Astrocyte of the cerebellum (primary cell): Measurements from ENCODE around the gene RAB1B.

Source experiments
- DNase-seq: peaks from one replicate; pipeline ENCODE4 v3.0.0-alpha.2; 2011; ENCODE audit warnings: low read depth
- H3K4me3 ChIP-seq: 2 replicates; pipeline ENCODE4 v1.5.1; 2011; ENCODE audit warnings: mild to moderate bottlenecking, low read depth, low read length, moderate library complexity
- in situ Hi-C: cut with HindIII; loops from 2 replicates; pipeline ENCODE4 v1.10.0; 2017; ENCODE audit warnings: low sequenced_read_pairs
- TF ChIP-seq, protein P1 (sequence below): IDR thresholded peaks from 2 replicates; pipeline ENCODE4 v1.5.1; 2012; ENCODE audit warnings: low read length, low read depth, moderate library complexity, mild to moderate bottlenecking; ENCODE audit errors: missing control alignments

RAB1B gene

DNA sequence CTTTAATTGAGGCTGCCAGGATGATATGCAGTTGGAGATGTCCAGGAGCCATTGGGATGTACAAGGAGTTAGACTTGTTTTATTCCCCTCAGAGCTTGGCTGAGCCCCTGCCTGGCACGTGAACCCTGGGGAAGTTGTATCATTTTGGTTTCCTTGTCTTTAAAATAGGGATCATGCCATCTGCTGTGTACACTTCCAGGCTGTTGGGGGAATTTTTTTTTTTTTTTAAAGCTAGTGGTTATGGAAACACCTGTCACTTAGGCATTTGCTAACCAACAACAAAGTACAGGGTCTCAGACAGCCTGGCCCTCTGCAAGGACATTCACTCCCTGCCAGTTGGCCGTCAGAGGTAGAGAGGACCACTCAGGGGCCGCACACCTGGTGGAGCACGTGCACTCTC, 8.5 kb upstream of the RAB1B start:
- in situ Hi-C loops, result no loop called here
- no peak overlapping the region for H3K4me3 ChIP-seq
- TF ChIP-seq, protein P1, sequence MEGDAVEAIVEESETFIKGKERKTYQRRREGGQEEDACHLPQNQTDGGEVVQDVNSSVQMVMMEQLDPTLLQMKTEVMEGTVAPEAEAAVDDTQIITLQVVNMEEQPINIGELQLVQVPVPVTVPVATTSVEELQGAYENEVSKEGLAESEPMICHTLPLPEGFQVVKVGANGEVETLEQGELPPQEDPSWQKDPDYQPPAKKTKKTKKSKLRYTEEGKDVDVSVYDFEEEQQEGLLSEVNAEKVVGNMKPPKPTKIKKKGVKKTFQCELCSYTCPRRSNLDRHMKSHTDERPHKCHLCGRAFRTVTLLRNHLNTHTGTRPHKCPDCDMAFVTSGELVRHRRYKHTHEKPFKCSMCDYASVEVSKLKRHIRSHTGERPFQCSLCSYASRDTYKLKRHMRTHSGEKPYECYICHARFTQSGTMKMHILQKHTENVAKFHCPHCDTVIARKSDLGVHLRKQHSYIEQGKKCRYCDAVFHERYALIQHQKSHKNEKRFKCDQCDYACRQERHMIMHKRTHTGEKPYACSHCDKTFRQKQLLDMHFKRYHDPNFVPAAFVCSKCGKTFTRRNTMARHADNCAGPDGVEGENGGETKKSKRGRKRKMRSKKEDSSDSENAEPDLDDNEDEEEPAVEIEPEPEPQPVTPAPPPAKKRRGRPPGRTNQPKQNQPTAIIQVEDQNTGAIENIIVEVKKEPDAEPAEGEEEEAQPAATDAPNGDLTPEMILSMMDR, result no peak
- no peak for DNase-seq

DNA sequence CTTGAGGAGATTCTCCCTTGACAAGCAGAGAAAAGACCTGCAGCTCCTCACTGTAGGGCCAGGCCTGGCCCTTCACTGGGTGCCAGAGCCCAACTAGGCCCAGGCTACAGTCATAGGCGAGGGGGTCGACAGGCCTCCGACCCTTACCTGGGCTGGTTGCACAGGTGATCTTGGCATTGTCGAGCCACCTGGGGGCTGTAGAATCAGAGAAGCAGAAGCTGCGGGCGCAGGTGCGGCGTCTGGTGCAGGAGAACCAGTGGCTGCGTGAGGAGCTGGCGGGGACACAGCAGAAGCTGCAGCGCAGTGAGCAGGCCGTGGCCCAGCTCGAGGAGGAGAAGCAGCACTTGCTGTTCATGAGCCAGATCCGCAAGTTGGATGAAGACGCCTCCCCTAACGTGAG, 6.9 kb upstream of the RAB1B start:
- no peak overlapping the region for H3K4me3 ChIP-seq
- in situ Hi-C loops, result no loop called here
- TF ChIP-seq, protein P1, result no peak
- no peak for DNase-seq

DNA sequence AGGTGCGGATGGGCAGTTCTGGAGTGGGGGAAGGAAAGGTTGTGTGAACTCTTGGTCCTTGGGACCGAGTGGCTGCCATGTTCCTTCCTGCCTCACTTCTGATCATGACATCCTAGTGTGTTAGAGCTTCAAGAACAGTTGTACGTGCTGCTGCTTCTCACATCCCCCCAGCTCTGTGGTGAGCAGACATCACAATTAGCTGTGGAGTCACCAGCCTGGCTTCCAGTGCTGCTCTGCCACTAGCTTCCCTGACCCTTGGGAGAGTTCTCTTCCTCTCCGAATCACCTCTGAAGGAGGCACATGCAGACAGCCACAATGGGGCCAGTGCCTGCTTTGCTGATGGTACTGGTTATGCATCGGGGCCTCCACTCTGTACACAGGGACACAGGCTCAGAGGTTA, 6.2 kb upstream of the RAB1B start:
- DNase-seq, result no peak
- TF ChIP-seq, protein P1, result no peak
- in situ Hi-C loops, result no loop called here

DNA sequence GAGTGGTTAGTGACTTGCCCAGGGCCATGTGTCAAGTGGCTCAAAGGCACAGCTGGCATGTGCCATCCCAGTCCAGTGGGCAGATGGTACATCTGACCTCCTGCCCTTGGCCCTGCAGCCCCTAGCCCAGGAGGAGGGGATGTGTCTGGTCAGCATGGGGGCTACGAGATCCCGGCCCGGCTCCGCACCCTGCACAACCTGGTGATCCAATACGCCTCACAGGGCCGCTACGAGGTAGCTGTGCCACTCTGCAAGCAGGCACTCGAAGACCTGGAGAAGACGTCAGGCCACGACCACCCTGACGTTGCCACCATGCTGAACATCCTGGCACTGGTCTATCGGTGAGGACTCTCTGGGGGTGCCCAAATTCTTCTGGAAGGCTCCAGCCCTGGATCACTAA, 5.7 kb upstream of the RAB1B start:
- no peak overlapping the region for H3K4me3 ChIP-seq
- TF ChIP-seq, protein P1, result no peak
- in situ Hi-C loops, result no loop called here
- no peak for DNase-seq

More for the DNA sequence above, 6.2 kb upstream of the RAB1B start:
- H3K4me3 ChIP-seq, result no peak overlapping the region

DNA sequence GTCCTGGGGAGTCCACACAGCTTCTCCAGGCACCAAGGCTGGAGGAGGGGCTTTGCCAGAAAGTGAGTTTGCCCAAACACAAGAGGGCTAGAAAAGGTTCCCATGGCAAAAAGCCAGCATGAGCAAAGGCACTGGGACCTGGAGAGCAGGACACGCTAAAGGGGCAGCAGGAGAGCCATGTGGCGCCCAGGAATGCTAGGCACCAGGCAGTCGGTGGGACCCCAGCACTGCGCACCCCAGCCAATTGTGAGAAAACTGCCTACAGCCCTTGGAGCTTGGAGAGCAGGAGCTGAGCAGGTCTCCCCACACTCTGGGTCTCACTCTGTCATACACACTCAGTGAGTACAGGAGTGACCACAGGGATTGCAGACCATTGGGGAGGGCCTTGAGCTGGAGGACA, 5.2 kb upstream of the RAB1B start:
- DNase-seq, result no peak
- in situ Hi-C loops, result no loop called here
- TF ChIP-seq, protein P1, result no peak
- H3K4me3 ChIP-seq, result no peak overlapping the region

DNA sequence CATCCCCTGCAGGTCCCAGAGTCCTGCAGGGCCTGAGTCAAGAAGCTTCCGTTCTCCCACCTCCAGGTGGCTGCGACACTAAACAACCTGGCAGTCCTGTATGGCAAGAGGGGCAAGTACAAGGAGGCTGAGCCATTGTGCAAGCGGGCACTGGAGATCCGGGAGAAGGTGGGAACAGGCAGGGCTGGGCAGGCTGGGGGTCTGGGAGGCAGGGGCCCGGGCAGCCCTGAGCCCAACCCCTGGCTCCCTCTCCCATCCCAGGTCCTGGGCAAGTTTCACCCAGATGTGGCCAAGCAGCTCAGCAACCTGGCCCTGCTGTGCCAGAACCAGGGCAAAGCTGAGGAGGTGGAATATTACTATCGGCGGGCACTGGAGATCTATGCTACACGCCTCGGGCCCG, 4.7 kb upstream of the RAB1B start:
- H3K4me3 ChIP-seq, result no peak overlapping the region
- DNase-seq, result no peak
- in situ Hi-C loops, result no loop called here
- TF ChIP-seq, protein P1, result no peak

DNA sequence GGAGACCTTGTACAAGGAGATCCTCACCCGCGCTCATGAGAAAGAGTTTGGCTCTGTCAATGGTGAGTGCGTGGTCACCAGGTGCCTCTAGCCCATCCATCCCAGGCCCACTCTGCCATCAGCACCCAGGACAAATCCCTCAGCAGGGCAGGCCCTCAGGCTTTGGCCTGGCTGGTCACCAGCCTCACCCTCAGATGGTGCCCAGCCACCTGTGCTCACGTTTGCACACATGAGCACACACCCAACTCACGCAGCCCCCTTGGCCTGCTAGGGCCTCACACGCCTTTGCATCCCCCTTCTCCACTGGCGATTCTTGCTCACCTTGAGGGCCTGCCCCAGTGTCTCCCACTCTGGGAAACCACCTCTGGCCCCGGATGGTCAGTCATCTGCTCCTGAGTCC, 4.1 kb upstream of the RAB1B start:
- TF ChIP-seq, protein P1, result no peak
- no peak overlapping the region for H3K4me3 ChIP-seq
- in situ Hi-C loops, result no loop called here

More for the DNA sequence above, 4.1 kb upstream of the RAB1B start:
- DNase-seq, result no peak
